DLD1 (cell line): Measurements from ENCODE around the gene PCF11.
"Not testable (repeated sequence)": the region's sequence is repeated elsewhere in the genome, so short reads cannot be mapped to it uniquely, and the experiment has no call there.

Experiments used
- in situ Hi-C: cut with HindIII; loops from 2 replicates; pipeline ENCODE4 v1.10.0; 2017; ENCODE audit warnings: low sequenced_read_pairs

PCF11 gene

DNA sequence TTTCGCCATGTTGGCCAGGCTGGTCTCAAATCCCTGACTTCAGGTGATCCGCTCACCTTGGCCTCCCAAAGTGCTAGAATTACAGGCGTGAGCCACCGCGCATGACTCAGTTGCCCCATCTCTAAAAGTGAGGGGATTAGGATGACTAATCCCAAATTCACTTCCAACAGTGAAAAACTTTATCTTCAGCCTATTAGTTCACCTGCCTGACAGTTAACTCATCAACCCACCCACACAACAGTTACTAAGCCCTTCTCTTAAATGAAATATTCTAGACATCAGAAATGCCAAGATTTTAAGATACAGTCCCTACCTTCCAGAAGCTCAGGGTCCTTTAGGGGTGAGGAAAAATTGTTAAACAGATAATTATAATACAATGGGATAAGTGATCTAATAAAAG is 34.6 kb downstream of the PCF11 start:
- in situ Hi-C loops: no loop called here

DNA sequence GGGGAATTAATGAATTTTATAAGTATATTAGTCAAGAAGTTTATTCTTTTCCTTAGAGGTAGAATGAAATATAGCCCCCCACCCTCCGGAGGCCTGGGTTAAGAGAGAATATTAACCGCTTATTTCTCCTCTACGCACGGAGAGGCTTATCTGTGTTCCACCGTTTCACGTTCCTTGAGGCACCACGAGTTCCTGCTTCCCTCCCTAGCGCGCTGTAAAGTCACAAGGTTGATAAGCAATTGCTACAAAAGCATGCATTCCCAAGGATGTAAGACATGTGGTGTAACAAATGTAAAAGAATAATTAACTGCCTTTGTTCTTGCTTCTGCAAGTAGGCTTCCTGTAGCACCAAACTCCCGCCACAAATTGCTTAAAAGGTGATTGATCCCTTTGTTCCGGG is 35.1 kb downstream of the PCF11 start:
- in situ Hi-C loops: no loop called here

GRCh38 chr11:83192606-83193245 is 35.8 kb downstream of the PCF11 start:
- in situ Hi-C loops: no loop called here

- in situ Hi-C loops: no loop called here
Observed at GRCh38 chr11:83193315-83194280, 36.7 kb downstream of the PCF11 start, which contains the start of gene ANKRD42. Gene ANKRD42 (plus strand): TSS chr11:83193712. CDS start chr11:83194671, 959 bp downstream.

DNA sequence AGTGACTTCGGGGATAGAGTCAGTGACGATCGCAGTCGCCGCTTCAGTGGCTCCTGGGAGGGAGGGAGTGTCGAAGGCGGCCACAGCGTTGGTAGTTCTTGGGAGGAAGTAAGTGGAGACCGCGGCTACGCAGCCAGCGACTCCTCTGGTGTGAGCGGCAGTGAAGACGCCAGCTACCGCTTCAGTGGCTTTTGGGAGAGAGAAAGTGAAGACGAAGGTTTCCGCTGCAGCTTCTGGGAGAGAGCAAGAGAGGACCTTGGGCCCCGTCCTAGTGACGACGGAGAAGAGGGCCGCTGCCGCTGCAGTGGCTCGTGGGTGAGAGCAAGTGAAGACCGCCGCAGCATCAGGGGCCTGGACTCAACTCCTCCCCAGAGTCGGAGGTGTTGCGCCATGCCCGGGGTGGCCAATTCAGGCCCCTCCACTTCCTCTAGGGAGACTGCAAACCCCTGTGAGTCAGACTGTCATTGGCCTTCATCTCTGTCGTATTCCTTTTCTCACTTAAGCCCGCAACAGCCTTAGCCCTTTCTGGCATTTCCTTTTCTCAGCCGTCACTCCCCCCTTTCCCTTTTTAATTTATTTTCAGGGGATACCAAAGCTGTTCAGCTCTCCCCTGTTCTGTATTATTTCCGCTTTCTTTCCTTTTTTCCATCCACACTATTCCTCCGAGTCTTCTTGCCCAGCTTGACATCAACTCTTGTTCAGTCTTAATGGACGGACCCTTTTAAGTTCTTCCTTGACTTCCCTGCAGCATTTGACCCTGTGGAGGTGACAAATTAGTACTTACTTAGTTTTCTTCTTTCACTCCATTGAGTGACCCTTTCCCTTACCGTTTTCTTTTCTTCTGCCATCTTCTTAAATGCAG is 37.6 kb downstream of the PCF11 start:
- in situ Hi-C loops: no loop called here

DNA sequence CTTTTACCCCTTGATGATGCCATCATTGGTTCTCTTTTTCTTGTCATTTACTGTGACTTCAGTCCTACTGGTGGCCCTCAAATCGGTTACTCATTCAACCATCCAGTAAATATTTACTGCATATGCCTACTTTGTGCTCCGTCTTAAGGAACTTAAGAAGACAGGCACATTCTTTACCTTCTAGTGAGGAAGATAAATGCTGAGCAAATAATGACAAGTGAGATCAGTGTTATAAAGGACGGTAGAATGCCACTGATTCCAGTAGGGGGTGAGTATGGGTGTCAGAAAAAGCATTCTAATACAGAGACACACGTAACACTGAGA is 38.2 kb downstream of the PCF11 start:
- in situ Hi-C loops: no loop called here

GRCh38 chr11:83195649-83196048 is 38.7 kb downstream of the PCF11 start:
- in situ Hi-C loops: no loop called here

GRCh38 chr11:83200035-83200434 is 43.1 kb downstream of the PCF11 start:
- in situ Hi-C loops: no loop called here

GRCh38 chr11:83205608-83206185 is 48.8 kb downstream of the PCF11 start:
- in situ Hi-C loops: no loop called here

GRCh38 chr11:83206221-83206620 is 49.3 kb downstream of the PCF11 start:
- in situ Hi-C loops: no loop called here

DNA sequence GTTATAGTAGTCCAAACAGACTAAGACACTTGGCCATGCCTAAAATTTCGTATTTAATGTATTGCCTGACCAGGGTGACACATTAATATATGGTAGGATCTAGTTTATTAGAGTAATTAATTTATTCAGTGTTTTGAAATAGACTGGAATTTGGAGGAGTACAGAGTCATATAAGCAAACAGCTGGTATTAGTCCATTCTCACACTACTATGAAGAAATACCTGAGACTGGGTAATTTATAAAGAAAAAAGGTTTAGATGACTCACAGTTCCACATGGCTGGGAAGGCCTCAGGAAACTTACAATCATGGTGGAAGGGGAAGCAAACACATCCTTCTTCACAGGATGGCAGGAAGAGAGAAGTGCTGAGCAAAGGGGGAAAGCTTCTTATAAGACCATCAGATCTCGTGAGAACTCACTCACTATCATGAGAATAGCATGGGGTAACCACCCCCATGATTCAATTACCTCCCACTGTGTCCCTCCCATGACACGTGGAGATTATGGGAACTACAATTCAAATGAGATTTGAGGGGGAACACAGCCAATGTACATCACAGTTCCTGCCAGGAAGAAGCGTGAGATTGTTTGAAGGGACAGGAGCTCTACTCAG is 49.9 kb downstream of the PCF11 start:
- in situ Hi-C loops: not testable (repeated sequence)

- in situ Hi-C loops: no loop called here
Observed at GRCh38 chr11:83219095-83219494, 62.2 kb downstream of the PCF11 start.

- in situ Hi-C loops: no loop called here
Observed at GRCh38 chr11:83220260-83220659, 63.3 kb downstream of the PCF11 start.

GRCh38 chr11:83221694-83222093 is 64.8 kb downstream of the PCF11 start:
- in situ Hi-C loops: no loop called here

DNA sequence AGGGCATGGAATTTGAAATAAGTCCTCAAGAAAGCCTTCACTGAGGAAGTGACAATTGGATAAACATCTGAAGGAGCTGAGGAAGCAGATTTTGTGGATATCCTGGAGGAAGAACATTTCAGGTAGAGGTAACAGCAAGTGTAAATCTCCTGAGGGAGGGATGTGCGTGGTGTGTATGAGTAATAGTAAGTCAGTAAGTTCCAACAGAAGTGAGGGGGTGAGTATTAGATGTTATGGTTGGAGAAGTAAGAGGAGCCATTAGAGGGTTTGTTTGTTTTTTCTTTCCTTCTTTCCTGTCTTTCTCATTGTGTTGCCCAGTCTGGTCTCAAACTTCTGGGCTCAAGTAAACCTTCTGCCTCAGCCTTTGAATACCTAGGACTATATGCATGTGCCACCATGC is 65.6 kb downstream of the PCF11 start:
- in situ Hi-C loops: no loop called here

DNA sequence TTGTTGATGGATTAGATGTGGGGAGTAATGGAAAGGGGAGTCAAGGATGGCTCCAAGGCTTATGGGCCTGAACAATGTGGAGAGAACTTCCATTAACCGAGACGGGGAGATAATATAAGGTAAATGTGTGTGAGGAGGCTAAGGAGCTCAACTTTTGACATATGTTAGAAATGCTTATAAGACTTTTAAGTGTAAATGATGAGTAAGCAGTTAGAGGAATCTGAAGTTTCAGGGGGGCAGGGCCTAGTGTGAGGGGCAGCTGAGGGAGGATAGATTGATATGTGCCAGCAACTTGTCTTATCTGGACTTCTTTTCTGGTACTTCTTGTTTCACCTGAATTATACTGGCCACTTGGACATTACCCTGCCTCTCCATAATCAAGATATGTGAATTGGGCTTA is 66.5 kb downstream of the PCF11 start:
- in situ Hi-C loops: no loop called here

- in situ Hi-C loops: no loop called here
Observed at GRCh38 chr11:83235825-83236224, 78.9 kb downstream of the PCF11 start.
